Measurements from ENCODE around the gene SSR4. TPM values are rescaled to one million over a fixed set of nuclear protein-coding genes. Genes with fewer than 3 reads are reported as not detected.
A peak's percentile ranks its signal among the peaks of the same experiment; 100 is the strongest.

SSR4 gene
- total and polyA plus RNA-seq, 2 of the 13 experiments (the other 11 are each of a cell fraction or from before 2014, with no cell fraction given) = 214 to 288 TPM

DNA sequence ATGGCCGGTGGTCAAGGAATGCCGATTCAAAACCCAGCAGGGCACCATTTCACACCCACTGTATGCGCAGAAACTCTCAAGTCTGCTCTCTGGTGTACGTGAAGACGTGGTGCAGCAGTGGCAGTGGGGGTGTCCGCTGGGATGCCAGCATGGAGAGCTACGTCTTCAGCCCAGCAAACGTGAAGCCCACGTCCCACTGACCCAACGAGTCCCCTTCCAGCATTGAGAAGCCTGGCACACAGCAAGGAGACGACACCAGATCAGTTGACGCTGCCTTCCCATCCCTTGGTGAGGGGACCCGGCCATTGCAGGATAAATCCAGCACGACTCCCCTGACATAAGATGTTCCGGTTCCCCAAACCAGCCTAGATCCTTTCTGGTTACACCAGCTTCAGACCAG lies 32.6 kb upstream of the SSR4 start:
- H2AFZ ChIP-seq (ENCODE audit: low read length) = no peak overlapping the region
- no peak overlapping the region for H3K4me2 ChIP-seq (ENCODE audit: low read depth, low read length)
- POLR2A ChIA-PET = interaction anchor here (2.9 kb wide), 1 partner anchor 34 kb away, joined by 15 read pairs; no protein-coding TSS in a partner anchor
- DNase-seq (ENCODE audit: low spot score) = no peak
- TF ChIP-seq CTCF (CRISPR knock-in tag; IDR thresholded peaks at IDR 0.05) = peak; percentile 14; the same call in 1 of the 2 replicates
- no peak for TF ChIP-seq POGZ (CRISPR knock-in tag; IDR thresholded peaks at IDR 0.05)
- H3K4me1 ChIP-seq (ENCODE audit: insufficient read depth, low read length) = peaks cover 37% of the 10 kb centered on the region
- H3K9me3 ChIP-seq (ENCODE audit: low read length) = no peaks in the 10 kb centered on the region
- CTCF ChIA-PET (ENCODE audit: low intra/inter-chr PET ratio, low total read pairs) = no interaction called here
- H3K27me3 ChIP-seq (ENCODE audit: control insufficient read depth in 1 of 2, insufficient read depth in 2 of 2, low read length in 2 of 2) = no peaks in the 10 kb centered on the region
- H3K36me3 ChIP-seq (replicated peaks in 1 of 2; ENCODE audit: control insufficient read depth in 1 of 2, insufficient read depth in 2 of 2, low read length in 2 of 2) = no peaks in the 10 kb centered on the region
- no TSS peak for BruUV-seq (replicated peaks)
- no peak overlapping the region for H3K27ac ChIP-seq (ENCODE audit: extremely low read length, insufficient read depth, low read length)
- WGBS (ENCODE audit: low lambda C conversion rate) = 93% methylated on average over 3 of the region's 15 CpGs
- H3K9ac ChIP-seq (ENCODE audit: insufficient read depth, low read depth, low read length) = no peak overlapping the region
- intact Hi-C loops (cut with micrococcal nuclease; ENCODE audit: unreplicated experiment) = loop anchor here (10.0 kb wide), 1 partner anchor 183 kb away; the partner anchor contains the start of gene RENBP
- in situ Hi-C loops (cut with HindIII; ENCODE audit: extremely low pct_ligation_motif_present, low pct_unique_long_range_greater_than_20kb) = no loop called here
- H4K20me1 ChIP-seq (ENCODE audit: insufficient read depth, low read length) = no peaks in the 10 kb centered on the region
- FAIRE-seq = no peak
- H3K4me3 ChIP-seq (replicated peaks in 1 of 3; ENCODE audit: insufficient read depth in 1 of 3, low read depth in 2 of 3, low read length in 3 of 3) = no peak overlapping the region
- no peaks in the 10 kb centered on the region for H3K79me2 ChIP-seq (ENCODE audit: insufficient read depth, low read length)
- ATAC-seq = no peak

DNA sequence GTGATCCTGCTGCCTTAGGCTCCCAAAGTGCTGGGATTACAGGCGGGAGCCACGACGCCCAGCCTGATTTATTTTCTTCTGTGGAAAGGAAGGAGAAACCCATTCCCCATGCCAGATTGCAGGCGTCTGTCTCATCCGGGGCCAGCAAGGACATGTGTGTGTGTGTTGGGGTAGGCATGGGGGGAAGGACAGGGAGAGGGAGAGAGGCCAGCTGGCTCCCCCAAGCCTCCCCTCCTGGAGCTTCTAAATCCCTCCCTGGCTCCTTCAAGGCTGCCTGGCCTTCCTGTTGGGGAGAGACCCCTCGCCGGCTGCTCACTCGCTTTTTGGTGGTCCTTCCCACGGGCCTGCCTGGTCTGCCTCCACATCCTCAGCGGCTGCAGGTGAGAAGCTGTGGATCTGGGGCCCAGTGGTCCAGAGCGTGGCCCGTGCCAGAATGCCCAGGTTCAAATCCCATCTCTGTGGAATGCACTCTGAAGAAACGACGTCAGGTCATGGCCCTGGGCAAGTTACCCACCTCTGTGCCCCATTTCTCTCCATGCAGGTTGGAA lies 31.8 kb upstream of the SSR4 start:
- intact Hi-C loops (cut with micrococcal nuclease; ENCODE audit: unreplicated experiment) = loop anchor here (10.0 kb wide), 1 partner anchor 182 kb away; the partner anchor contains the start of gene RENBP
- in situ Hi-C loops (cut with HindIII; ENCODE audit: extremely low pct_ligation_motif_present, low pct_unique_long_range_greater_than_20kb) = no loop called here

More for the DNA sequence above, 31.8 kb upstream of the SSR4 start:
- WGBS (ENCODE audit: low lambda C conversion rate) = 100% methylated on average over 1 of the region's 14 CpGs
- Histone ChIP-seq H3K27ac (ENCODE audit: extremely low read length, insufficient read depth, low read length) (no peak overlapping the region), H3K4me3 (replicated peaks in 1 of 3; ENCODE audit: insufficient read depth in 1 of 3, low read depth in 2 of 3, low read length in 3 of 3) (no peak overlapping the region), H3K4me1 (ENCODE audit: insufficient read depth, low read length) (peaks cover 37% of the 10 kb centered on the region), H2AFZ (ENCODE audit: low read length) (no peak overlapping the region), H3K4me2 (ENCODE audit: low read depth, low read length) (no peak overlapping the region), H3K27me3 (ENCODE audit: control insufficient read depth in 1 of 2, insufficient read depth in 2 of 2, low read length in 2 of 2) (no peaks in the 10 kb centered on the region), H4K20me1 (ENCODE audit: insufficient read depth, low read length) (no peaks in the 10 kb centered on the region), H3K9me3 (ENCODE audit: low read length) (no peaks in the 10 kb centered on the region), H3K9ac (ENCODE audit: insufficient read depth, low read depth, low read length) (no peak overlapping the region), H3K36me3 (replicated peaks in 1 of 2; ENCODE audit: control insufficient read depth in 1 of 2, insufficient read depth in 2 of 2, low read length in 2 of 2) (no peaks in the 10 kb centered on the region), H3K79me2 (ENCODE audit: insufficient read depth, low read length) (no peaks in the 10 kb centered on the region)
- no TSS peak for BruUV-seq (replicated peaks)
- DNase-seq (ENCODE audit: low spot score) (no peak), ATAC-seq (no peak), FAIRE-seq (no peak)
- ChIA-PET CTCF (ENCODE audit: low intra/inter-chr PET ratio, low total read pairs) (interaction anchor here (1.7 kb wide), 1 partner anchor 191 kb away, joined by 6 read pairs; no protein-coding TSS in a partner anchor), POLR2A (interaction anchor here (1.1 to 2.9 kb wide), 4 partner anchors 32 to 165 kb away, joined by 3 to 15 read pairs (median 5); partner anchors contain the start of gene SLC6A8)
- TF ChIP-seq ZNF773 (CRISPR knock-in tag; IDR thresholded peaks at IDR 0.05; ENCODE audit: borderline replicate concordance) = no peak
- TF ChIP-seq HNRNPUL1 (IDR thresholded peaks at IDR 0.05; ENCODE audit: low read depth, low read length) = no peak
